SKM-1 treated with dmso at 0.1 percent for 144 hours (cell line): ENCODE data around the gene LYZL2.
"Not testable (repeated sequence)": the region's sequence is repeated elsewhere in the genome, so short reads cannot be mapped to it uniquely, and the experiment has no call there.

Experiments used
- DNase-seq: peaks from one replicate; lab custom pipeline; 2025; ENCODE audit not compliant: unreplicated experiment; lab: John Stamatoyannopoulos, UW

The LYZL2 gene

DNA sequence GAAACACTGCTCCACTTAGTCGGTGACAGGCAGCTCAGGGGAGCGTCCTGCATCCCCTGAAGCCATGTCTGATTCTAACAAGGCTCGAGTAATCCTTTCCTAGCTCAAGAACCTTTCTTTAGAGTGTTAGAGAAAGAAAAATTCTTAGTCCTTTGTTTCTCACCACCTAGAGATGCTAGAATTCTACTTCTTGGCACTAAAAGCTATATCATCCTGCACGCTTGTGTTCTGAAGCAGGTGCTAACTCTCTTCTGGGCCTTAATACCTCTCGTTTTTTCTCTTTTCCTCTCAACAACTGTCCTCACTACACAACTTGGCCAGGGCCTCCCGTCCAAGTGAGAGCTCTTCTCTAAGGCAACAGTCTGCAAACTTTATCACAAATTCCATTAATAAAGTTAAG, at the start of gene LYZL2:
LYZL2 (minus strand) TSS at position 101 of the 400 bp plus-strand sequence. CDS start 2,838 bp downstream, outside the sequence.
- DNase-seq: no peak

DNA sequence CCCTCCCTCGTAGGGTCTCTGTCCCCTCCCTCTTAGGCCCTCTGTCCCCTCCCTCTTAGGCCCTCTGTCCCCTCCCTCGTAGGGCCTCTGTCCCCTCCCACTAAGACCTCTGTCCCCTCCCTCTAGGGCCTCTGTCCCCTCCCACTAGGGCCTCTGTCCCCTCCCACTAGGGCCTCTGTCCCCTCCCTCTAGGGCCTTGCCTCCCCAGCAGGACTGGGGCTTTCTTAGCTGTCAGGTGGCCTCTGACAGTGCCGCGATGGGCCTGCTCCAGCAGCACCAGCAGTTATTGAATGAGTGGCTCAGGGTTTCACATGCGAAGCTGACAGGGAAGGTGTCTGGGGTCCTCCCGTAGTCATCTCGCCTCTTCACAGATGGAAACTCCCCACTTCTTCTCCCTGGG, 48.1 kb upstream of the LYZL2 start:
- not testable (repeated sequence) for DNase-seq

DNA sequence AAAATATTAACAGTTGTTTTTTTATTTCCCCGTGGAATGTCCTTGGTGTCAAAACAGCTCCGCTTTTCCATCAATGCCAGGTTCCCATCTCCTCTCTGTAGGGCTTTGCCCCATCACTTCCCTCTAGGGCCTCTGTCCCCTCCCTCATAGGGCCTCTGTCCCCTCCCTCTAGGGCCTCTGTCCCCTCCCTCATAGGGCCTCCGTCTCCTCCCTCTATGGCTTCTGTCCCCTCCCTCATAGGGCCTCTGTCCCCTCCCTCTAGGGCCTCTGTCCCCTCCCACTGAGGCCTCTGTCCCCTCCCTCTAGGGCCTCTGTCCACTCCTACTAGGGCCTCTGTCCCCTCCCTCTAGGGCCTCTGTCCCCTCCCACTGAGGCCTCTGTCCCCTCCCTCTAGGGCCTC, 47.6 kb upstream of the LYZL2 start:
- not testable (repeated sequence) for DNase-seq

DNA sequence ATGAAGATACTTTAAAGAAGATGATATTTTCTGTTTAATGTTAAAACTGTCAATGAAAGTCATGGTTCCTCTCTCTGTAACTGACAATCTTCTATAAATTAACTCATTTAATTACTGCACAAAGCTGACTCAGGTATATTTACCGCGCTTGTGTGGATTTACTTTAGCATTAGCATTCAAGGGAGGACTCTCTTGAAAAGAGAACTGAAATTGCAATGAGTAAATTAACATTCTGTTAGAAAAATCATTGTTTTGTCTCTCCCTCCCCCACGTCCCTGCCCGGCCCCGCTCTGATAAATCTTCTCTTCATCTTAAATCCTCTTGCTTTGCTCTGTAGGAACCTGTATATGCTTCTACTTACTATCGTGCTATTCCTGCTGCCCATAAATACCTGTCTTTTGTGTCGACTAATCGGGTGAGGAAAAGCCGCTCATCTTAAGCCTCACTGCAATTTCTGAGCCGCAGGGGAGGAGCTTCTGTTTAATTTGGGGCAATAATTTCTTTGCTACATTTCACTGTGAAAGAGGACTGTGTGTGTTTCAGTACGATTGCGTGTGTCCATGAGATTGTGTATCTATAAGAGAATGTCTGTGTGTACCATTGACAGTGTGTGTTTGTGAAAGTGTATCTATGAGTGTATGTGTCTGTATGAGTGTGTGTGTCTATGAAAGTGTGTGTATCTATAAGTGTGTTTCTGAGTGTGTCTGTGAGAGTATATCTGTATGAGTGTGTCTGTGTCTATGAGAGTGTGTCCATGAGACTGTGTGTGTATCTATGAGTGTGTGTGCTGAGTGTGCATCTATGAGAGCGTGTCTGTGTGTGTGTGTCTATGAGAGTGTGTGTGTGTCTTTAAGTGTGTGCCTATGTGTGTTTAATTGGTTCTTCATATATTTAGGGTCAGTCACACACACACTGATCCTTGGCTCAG, 46.5 kb upstream of the LYZL2 start:
- DNase-seq: no peak

DNA sequence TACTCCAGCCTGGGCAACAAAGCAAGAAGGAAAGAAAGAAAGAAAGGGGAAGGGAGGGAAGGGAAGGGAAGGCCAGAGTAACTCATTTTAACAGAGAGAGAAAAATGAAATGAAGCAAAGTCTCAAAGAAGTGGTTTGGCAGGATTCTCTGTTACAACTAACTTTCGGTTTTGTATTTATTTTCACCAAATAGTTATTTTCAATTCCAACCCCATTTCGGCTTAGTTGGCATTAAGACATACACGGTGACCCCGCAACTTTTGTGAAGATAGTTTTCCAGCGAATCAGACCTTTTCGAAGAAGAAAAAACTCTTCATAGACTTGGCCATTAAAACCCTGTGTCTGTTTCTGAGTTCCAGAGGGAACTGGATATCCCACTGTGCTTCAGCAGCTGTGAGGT, 45.2 kb upstream of the LYZL2 start:
- no peak for DNase-seq

DNA sequence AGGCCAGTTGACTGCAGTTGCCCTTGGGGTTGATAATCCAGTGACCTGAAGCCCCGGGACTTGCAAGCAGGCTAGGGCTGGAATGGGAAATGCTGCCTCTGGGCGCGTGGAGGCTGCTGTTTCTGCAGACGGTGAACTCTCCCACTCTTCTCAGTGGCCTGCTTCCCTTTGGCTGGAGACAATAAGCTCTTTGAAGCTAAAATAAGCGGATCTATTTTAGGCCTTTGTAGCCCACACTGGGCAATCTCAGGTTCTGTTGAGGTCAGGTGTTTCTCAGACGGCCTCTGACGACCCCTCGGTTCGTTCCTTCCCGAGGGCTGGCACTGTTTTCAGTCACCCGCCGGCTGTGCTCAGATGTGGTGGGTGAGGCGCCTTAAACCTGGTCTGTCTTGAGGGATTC, 43.7 kb upstream of the LYZL2 start:
- DNase-seq: not testable (repeated sequence)

DNA sequence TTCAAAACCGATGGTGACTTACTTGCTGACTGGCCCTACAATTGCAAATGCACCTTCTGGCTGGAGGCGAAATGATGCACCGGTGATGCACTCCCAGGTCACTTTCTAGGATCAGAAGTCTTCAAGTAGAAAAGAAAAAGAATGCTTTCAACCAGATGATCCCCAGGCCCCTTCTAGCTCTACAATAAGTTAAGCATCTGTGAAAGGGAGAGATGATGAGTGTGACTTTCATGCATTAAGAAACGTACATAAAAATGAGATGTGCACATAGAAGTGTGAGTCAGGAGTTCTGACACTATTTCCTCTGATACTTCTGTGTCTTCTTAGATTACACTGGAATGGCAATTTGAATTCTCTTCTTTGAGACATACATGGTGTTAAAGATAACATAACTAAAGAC, 42.8 kb upstream of the LYZL2 start:
- not testable (repeated sequence) for DNase-seq

DNA sequence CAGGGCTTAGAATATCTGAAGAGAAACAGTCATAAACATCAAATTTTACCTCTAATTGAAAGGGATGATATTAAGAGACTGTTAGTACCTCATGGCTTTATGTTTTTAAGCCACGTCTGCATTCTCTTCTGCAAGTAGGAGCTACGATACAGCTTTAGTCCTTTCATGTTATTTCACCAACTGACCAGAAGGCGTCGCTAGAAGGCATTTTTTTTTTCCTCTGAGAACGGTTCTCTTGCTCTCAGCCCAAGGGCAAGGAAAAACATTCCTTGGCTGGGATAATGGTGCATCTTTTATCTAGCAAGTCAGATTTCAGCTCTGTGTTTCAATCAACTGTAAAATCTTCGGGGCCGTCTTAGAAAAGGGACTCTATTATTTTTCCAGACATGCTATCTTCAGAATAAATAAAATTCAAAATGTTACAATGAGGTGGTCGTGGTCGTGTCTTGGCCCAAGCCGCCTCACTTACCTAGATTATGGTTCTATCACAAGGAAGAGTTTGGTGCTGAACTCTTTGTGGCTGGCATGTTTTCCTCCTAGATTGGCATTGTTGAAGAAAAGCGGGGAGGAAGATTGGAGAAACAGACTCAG, 41.6 kb upstream of the LYZL2 start:
- DNase-seq: peak; percentile 12

DNA sequence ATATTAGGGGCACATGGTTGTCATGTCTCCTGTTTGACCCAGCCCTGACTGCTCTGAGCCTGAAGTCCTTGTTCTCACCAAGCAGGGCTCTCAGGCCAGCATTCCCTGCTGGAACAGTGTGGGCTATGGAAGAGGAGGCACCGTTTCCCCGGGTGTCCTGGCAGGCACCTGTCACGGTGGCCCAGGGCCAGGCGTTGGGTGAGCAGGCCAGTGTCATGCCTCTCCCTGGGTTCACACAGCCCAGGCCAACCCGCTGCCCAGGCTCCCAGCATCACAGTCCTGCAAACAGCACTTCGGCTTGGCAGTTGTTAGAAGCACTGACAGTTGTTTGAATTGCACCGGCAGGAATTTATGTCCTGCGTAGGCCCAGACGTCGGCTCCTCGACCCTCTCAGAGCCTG, 38.4 kb upstream of the LYZL2 start:
- DNase-seq: not testable (repeated sequence)

DNA sequence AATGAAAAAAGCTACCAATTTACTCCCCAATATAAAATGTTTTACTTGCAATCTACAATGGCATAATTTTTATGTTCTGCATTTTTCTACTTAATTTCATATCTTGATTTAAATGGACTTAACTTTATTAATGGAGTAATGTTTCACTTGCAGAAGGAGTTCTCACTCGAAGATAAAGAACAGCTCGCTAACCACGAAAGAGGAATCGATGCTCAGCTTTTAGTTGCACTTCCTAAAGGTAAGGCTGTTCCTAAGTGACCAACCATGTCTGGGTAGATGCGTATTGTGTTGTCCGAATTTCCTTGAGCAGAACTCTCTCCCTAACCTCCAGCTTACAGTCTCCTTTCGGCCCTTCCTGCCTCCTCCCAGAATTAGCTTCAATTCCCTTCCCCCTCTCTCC, 33.9 kb upstream of the LYZL2 start:
- not testable (repeated sequence) for DNase-seq

DNA sequence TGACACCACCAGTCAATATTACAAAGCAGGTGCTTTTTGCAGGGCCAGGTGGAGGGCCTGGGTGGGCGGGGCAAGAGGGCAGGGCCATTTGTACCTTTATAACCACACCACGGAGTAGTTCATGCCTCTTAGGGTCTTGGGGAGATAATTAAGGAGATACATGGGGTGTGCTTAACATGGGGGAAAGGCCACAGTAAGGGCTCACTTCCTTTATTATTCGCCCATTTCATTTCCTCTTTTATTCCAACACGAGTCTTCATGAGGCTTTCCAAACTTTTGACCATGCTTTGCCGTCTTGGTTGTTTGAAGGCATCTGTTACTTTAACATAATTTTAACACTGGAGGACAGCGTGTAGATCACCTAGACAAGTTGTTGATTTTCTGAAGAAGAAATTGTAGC, 33.3 kb upstream of the LYZL2 start:
- peak; percentile 1 for DNase-seq

DNA sequence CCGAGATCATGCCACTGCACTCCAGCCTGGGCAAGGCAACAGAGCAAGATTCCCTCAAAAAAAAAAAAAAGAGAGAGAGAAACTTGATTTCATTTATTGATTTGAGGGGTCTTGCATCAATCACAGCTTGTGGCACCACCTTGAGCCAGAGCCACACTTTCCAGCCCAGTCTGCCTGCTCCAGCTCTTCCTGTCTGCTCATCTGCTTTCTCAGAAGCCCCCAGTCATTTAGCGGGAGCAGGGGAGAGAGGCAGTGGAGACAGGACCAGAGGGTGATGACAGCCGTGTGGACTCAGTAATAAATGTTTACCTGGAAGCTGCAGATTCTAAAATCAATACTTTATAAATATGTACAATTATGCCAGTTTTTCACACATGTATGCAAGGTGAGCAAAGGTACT, 30.8 kb upstream of the LYZL2 start:
- DNase-seq: not testable (repeated sequence)

DNA sequence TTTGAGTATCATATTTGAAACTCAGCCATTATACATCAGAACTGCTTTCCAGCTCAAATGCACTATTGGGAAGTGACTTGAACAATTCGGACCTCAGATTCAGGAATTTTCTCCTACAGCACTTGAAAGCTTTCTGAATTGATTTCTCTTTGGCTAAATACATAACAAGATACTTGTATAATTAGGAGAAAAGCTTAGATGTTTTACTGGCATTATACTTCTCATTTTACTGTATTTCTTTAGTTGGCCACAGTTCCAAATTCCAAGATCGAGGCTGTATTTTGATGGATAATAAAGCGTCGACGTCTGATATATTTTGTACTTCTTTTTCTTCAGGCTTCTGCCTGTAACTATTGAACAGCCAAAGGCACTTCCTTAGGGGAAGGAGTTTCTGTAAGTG, 26.7 kb upstream of the LYZL2 start:
- no peak for DNase-seq

DNA sequence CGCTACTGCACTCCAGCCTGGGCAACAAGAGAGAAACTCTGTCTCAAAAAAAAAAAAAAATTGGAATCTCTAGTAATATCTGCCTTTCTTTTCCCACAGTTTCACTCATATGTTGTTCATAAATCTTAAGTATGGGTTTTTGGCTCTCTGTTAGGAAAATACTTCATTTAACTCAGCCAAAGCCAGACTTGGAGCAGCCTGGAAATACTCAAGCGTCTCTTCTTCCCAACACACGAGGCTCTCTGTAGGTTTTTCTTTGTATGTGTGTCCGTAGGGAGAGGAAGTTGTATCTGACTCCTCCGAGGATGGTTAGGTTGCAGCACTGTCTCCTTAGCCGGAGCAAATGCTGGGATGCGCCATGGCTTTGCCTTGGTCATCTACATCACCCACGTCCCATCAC, 25.4 kb upstream of the LYZL2 start:
- not testable (repeated sequence) for DNase-seq

DNA sequence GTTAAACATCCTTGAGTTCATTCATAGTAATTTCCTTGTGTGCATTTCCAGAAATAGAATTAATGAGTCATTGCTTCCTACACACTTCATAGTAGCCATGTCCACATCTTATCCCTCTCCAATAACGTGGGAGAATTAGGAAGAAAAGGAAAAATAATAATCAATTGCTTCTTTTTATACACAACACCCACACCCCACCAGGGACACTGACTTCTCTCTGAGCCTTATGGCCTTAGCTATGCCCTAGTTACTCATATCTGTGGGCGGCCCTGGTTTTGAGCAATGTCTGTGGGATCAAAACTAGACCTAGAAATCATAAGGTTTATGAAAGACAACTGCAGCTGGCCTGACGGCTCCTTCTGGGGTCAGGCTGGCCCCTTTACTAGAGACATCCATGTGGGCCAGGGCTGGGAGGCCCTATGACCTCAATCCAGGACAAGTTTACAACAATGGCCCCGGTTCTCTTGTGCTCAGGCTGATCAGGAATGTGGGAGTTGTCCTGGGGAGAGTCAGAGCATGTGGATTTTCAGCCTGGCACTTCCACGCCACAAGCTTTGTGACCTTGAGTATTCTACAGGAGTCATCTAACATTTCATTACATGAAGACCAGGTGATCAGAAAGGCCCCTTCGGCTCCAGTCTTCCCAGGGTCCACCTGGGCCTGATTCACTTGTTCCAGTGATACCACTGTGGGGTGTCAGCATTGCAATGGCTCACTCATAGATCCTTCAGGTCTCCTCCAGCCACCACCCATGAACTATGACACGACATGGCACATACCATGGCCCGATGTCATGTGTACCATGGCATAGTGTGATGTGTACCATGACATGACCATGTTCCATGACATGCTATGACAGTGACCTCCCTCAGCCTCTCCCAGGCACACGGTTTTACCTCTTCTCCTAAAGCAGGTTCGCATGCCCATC, 22.2 kb upstream of the LYZL2 start:
- DNase-seq: not testable (repeated sequence)

DNA sequence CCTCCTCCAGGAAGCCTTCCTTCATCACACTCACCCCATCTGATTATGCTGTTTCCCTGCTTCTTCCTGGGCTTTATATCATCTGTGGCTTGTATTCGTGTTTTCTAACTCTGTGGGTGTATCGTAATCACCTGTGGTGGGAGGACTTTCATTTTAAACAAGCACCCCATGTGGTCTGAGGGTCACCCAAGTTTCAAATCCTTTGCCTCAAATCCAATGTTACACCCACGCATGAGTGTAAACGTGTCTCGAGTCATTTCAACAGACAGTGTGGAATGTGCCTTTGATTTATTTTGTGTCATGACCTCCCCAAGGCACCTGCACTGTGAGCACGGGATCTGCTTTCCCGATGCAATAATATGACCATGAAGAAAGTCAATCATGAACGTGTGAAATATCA, 17.5 kb upstream of the LYZL2 start:
- DNase-seq: no peak

DNA sequence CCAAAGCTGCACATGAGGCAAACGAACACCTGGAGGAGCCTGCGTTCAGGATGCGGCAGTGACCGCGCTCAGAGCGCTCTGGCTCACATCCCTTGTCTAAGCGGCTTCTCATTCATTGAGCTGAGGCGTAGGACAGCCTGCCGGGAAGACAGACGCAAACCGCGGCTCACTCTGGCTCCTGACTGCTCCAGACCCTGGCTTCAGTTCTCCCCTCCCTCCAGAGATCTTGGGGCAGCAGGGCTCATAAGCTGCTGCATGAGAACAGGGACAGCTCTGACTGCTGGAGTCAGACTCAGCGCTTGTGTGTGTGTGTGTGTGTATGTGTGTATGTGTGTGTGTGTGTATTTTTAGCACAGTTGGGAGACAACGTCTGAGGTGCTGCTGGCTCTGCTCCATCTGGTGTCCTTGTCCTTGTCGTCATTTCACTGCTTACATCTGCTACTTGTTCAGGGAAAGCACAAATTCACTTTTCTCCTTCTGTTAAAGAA, 15.8 kb upstream of the LYZL2 start:
- DNase-seq: no peak

DNA sequence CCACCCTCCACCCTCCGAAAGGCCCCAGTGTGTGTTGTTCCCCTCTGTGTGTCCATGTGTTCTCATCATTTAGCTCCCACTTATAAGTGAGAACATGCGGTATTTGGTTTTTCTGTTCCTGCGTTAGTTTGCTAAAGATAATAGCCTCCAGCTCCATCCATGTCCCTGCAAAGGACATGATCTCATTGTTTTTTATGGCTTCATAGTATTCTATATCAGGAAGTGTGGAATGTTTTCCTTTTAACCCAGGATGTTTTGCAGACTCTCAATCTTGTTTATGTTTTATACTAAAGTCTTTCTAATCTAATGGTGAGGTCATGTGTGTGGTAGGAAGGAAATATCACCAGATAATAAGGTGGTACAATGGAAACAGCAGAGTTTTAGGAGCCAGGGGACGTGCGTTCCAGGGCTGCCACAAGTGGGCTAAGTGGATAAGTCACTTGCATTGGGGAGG, 14.9 kb upstream of the LYZL2 start:
- DNase-seq: not testable (repeated sequence)

DNA sequence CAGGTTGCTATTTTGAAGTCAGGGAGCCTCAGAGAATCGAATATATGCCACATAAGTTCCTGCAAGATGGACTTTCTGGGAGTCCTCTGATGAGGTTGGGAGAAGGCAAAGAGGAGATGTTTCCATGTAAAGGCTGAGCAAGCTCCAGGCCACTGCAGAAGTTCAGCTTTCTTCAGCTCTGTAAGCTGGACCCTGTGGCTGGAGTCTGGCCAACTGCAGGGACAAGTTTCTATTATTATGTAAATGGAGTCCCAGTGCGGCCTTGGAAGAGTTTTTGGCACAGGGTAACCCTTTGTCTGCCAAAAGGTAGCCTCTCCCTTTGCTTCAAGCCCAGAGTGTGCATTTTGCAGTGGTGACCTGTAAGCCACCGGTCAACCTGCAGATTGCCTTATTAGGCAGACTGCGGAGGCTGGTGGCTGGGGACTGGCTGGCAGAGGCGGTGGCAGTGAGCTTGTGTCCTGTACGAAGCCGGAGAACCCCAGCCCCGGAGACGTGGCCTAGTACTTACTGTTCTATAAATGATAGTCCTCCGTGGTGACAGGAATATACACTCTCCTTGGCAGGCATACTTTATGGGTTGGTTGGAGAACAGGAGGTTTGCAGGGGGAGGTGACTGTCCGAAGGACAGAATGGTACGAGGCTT, 14.1 kb upstream of the LYZL2 start:
- DNase-seq: not testable (repeated sequence)

DNA sequence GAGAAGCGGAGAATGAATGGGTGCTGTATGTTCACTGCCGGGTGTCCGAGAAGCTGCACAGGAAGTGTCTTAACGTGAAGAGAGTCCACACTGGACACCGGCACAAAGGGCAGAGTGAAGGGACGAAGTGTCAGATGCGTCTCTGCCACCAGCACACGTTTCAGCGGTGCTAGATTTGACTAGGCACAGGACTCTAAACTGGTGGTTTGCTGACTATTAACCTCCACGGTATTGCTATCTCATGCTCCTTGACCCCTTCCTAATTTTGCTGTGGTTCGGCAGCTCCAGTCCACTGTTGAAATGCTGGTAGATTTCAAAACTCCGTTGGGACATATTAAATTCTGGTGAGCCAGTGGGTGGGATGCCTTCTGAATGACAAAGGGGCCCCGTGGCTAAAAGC, 13.3 kb upstream of the LYZL2 start:
- not testable (repeated sequence) for DNase-seq
